OCI-LY3 (cell line): ENCODE measurements around the gene ALCAM.

Source experiments
- CTCF ChIP-seq: fragments of 200-600, 300-600 bp; sonication (generic); IDR thresholded peaks from 2 replicates; pipeline ENCODE4 v1.5.1; 2014; ENCODE audit warnings: antibody characterized with exemption, low read length, low read depth
- EZH2phosphoT487 ChIP-seq: fragments of 200-600 bp; shearing (Covaris generic); IDR thresholded peaks from 2 replicates; pipeline ENCODE4 v1.6.1; 2018; ENCODE audit warnings: antibody characterized with exemption, mixed run types, low read depth

GRCh38 chr3:105398437-105398836 lies 31.7 kb downstream of the ALCAM start:
- TF ChIP-seq CTCF (no peak), EZH2phosphoT487 (no peak)
